ENCODE measurements around the gene OR6P1.

OR6P1 gene

GRCh38 chr1:158564608-158565007, 5.8 kb downstream of the OR6P1 start:
- ATAC-seq (ENCODE audit: insufficient read depth, low read depth), result peak; percentile 60
- no peaks in the 10 kb centered on the region for H3K79me2 ChIP-seq (ENCODE audit: insufficient read depth, low read length)
- no peak for TF ChIP-seq CTCF (IDR thresholded peaks at IDR 0.05; ENCODE audit: borderline replicate concordance, extremely low read depth, low read length, poor library complexity, severe bottlenecking)
- TF ChIP-seq EZH2 (IDR thresholded peaks at IDR 0.05; ENCODE audit: borderline replicate concordance, low read depth, low read length, severe bottlenecking), result no peak
- no peaks in the 10 kb centered on the region for H4K20me1 ChIP-seq (ENCODE audit: insufficient read depth, low read length)
- peak overlapping the region; percentile 4; the same call in 1 of the 2 replicates for H2AFZ ChIP-seq (ENCODE audit: low read depth, low read length)
- no peaks in the 10 kb centered on the region for H3K9me3 ChIP-seq (ENCODE audit: insufficient read depth, low read length, severe bottlenecking)
- H3K4me3 ChIP-seq (ENCODE audit: low read depth in 1 of 2, low read length in 2 of 2), result no peak overlapping the region
- H3K4me2 ChIP-seq (ENCODE audit: insufficient read depth, low read length), result no peak overlapping the region
- peaks cover 9% of the 10 kb centered on the region for H3K27me3 ChIP-seq (ENCODE audit: insufficient read depth, low read length, poor library complexity)
- no peak overlapping the region for H3K27ac ChIP-seq (ENCODE audit: low read length)
- peak; percentile 8 for DNase-seq
- H3K4me1 ChIP-seq (ENCODE audit: insufficient read depth, low read length), result peaks cover 6% of the 10 kb centered on the region
- H3K9ac ChIP-seq (ENCODE audit: low read depth, low read length), result no peak overlapping the region
- H3K36me3 ChIP-seq (ENCODE audit: insufficient read depth, low read length), result no peaks in the 10 kb centered on the region

- H3K9me3 ChIP-seq (ENCODE audit: insufficient read depth, low read length, severe bottlenecking), result no peaks in the 10 kb centered on the region
- H4K20me1 ChIP-seq (ENCODE audit: insufficient read depth, low read length), result no peaks in the 10 kb centered on the region
- TF ChIP-seq EZH2 (IDR thresholded peaks at IDR 0.05; ENCODE audit: borderline replicate concordance, low read depth, low read length, severe bottlenecking) (no peak), CTCF (IDR thresholded peaks at IDR 0.05; ENCODE audit: borderline replicate concordance, extremely low read depth, low read length, poor library complexity, severe bottlenecking) (no peak)
- no peak for DNase-seq
- H3K4me1 ChIP-seq (ENCODE audit: insufficient read depth, low read length), result peaks cover 6% of the 10 kb centered on the region
- H3K27me3 ChIP-seq (ENCODE audit: insufficient read depth, low read length, poor library complexity), result peaks cover 5% of the 10 kb centered on the region
- no peak overlapping the region for H3K27ac ChIP-seq (ENCODE audit: low read length)
- H3K36me3 ChIP-seq (ENCODE audit: insufficient read depth, low read length), result no peaks in the 10 kb centered on the region
- no peak overlapping the region for H3K4me2 ChIP-seq (ENCODE audit: insufficient read depth, low read length)
- H3K9ac ChIP-seq (ENCODE audit: low read depth, low read length), result no peak overlapping the region
- H2AFZ ChIP-seq (ENCODE audit: low read depth, low read length), result no peak overlapping the region
- no peaks in the 10 kb centered on the region for H3K79me2 ChIP-seq (ENCODE audit: insufficient read depth, low read length)
- no peak for ATAC-seq (ENCODE audit: insufficient read depth, low read depth)
- H3K4me3 ChIP-seq (ENCODE audit: low read depth in 1 of 2, low read length in 2 of 2), result no peak overlapping the region
Observed at GRCh38 chr1:158563853-158564252, 6.5 kb downstream of the OR6P1 start.

- Histone ChIP-seq H2AFZ (ENCODE audit: low read depth, low read length) (no peak overlapping the region), H3K9ac (ENCODE audit: low read depth, low read length) (no peak overlapping the region), H3K27me3 (ENCODE audit: insufficient read depth, low read length, poor library complexity) (no peaks in the 10 kb centered on the region), H3K27ac (ENCODE audit: low read length) (no peak overlapping the region), H4K20me1 (ENCODE audit: insufficient read depth, low read length) (no peaks in the 10 kb centered on the region), H3K36me3 (ENCODE audit: insufficient read depth, low read length) (no peaks in the 10 kb centered on the region), H3K4me2 (ENCODE audit: insufficient read depth, low read length) (no peak overlapping the region), H3K4me3 (ENCODE audit: low read depth in 1 of 2, low read length in 2 of 2) (no peak overlapping the region), H3K79me2 (ENCODE audit: insufficient read depth, low read length) (no peaks in the 10 kb centered on the region), H3K9me3 (ENCODE audit: insufficient read depth, low read length, severe bottlenecking) (no peaks in the 10 kb centered on the region), H3K4me1 (ENCODE audit: insufficient read depth, low read length) (peaks cover 4% of the 10 kb centered on the region)
- no peak for TF ChIP-seq EZH2 (IDR thresholded peaks at IDR 0.05; ENCODE audit: borderline replicate concordance, low read depth, low read length, severe bottlenecking)
- TF ChIP-seq CTCF (IDR thresholded peaks at IDR 0.05; ENCODE audit: borderline replicate concordance, extremely low read depth, low read length, poor library complexity, severe bottlenecking), result no peak
- ATAC-seq (ENCODE audit: insufficient read depth, low read depth) (no peak), DNase-seq (no peak)
Observed at GRCh38 chr1:158559696-158560095, 10.7 kb downstream of the OR6P1 start.

GRCh38 chr1:158554352-158554751, 16.0 kb downstream of the OR6P1 start, which contains the start of gene OR6Y1:
TSS of gene OR6Y1 (minus strand) at chr1:158554405. CDS start at chr1:158548105, 6,300 bp downstream.
- DNase-seq (no peak), ATAC-seq (ENCODE audit: insufficient read depth, low read depth) (no peak)
- no peaks in the 10 kb centered on the region for H3K9me3 ChIP-seq (ENCODE audit: insufficient read depth, low read length, severe bottlenecking)
- no peak within 1 kb of the TSS for H3K27ac ChIP-seq (ENCODE audit: low read length)
- no peaks in the 10 kb centered on the region for H4K20me1 ChIP-seq (ENCODE audit: insufficient read depth, low read length)
- H3K4me3 ChIP-seq (ENCODE audit: low read depth in 1 of 2, low read length in 2 of 2), result no peak within 1 kb of the TSS
- no peak within 1 kb of the TSS for H2AFZ ChIP-seq (ENCODE audit: low read depth, low read length)
- no peaks in the 10 kb centered on the region for H3K4me1 ChIP-seq (ENCODE audit: insufficient read depth, low read length)
- no peak within 1 kb of the TSS for H3K4me2 ChIP-seq (ENCODE audit: insufficient read depth, low read length)
- no peaks in the 10 kb centered on the region for H3K36me3 ChIP-seq (ENCODE audit: insufficient read depth, low read length)
- no peak for TF ChIP-seq EZH2 (IDR thresholded peaks at IDR 0.05; ENCODE audit: borderline replicate concordance, low read depth, low read length, severe bottlenecking)
- no peak for TF ChIP-seq CTCF (IDR thresholded peaks at IDR 0.05; ENCODE audit: borderline replicate concordance, extremely low read depth, low read length, poor library complexity, severe bottlenecking)
- H3K27me3 ChIP-seq (ENCODE audit: insufficient read depth, low read length, poor library complexity), result peaks cover 9% of the 10 kb centered on the region
- no peak within 1 kb of the TSS for H3K9ac ChIP-seq (ENCODE audit: low read depth, low read length)
- no peaks in the 10 kb centered on the region for H3K79me2 ChIP-seq (ENCODE audit: insufficient read depth, low read length)
